Gastrocnemius medialis (tissue), 4 donors: ENCODE results near the gene NKAP. TPM values are rescaled to one million over a fixed set of nuclear protein-coding genes. Genes with fewer than 3 reads are reported as not detected.

Source experiments
- ATAC-seq, 2 donors: fragments of 150-250 bp; one replicate each; pipeline ENCODE4 v1.9.1; 2016
- DNase-seq, 2 donors: peaks; one replicate each; pipeline ENCODE4 v3.0.0-alpha.2; 2019
- H3K27ac ChIP-seq, 4 donors: fragments of 200-600 bp; sonication (generic); 1 replicate in 1 of 4; 2 replicates in 3 of 4; pipeline ENCODE4 v1.5.1; 2016 to 2018; ENCODE audit warnings: mild to moderate bottlenecking in 2 of 4, moderate library complexity in 1 of 4
- H3K27me3 ChIP-seq, 3 donors: fragments of 200-600 bp; sonication (generic) in 2 of 3; 1 replicate in 1 of 3; 2 replicates in 2 of 3; pipeline versions ENCODE4 v1.5.1 to v1.6.0; 2016 to 2019; ENCODE audit warnings: mild to moderate bottlenecking in 1 of 3, moderate library complexity in 1 of 3
- H3K36me3 ChIP-seq, 2 donors: fragments of 200-600 bp; sonication (generic) in 1 of 2; one replicate each; pipeline ENCODE4 v1.5.1; 2017 to 2018
- H3K4me1 ChIP-seq, 2 donors: fragments of 200-600 bp; sonication (generic) in 1 of 2; one replicate each; pipeline ENCODE4 v1.5.1; 2016 to 2017; ENCODE audit warnings: mild to moderate bottlenecking in 2 of 2
- H3K4me3 ChIP-seq, 4 donors: fragments of 200-600 bp; sonication (generic) in 3 of 4; 1 replicate in 1 of 4; 2 replicates in 3 of 4; pipeline ENCODE4 v1.5.1; 2016 to 2019; ENCODE audit warnings: mild to moderate bottlenecking in 2 of 4
- H3K9me3 ChIP-seq, 3 donors: fragments of 200-600 bp; sonication (generic) in 2 of 3; 1 replicate in 1 of 3; 2 replicates in 2 of 3; pipeline ENCODE4 v1.5.1; 2016 to 2019
- CTCF ChIP-seq, 5 experiments: fragments of 450-650 bp in 3 of 5; fragments of 200-600 bp in 2 of 5; sonication (generic) in 2 of 5; IDR thresholded peaks in 4 of 5; conservative IDR thresholded peaks in 1 of 5; 1 replicate in 4 of 5; 2 replicates in 1 of 5; pipeline ENCODE4 v1.5.1; 2016 to 2019; ENCODE audit warnings: antibody characterized with exemption in 5 of 5, mild to moderate bottlenecking in 3 of 5, moderate library complexity in 3 of 5
- POLR2A ChIP-seq, 2 donors: fragments of 450-650 bp; IDR thresholded peaks; one replicate each; pipeline ENCODE4 v1.6.1; 2017; ENCODE audit warnings: antibody characterized with exemption in 2 of 2, mild to moderate bottlenecking in 2 of 2, moderate library complexity in 2 of 2
- in situ Hi-C, 4 donors: fragments of 200-750 bp; cut with MboI; loops; one replicate each; pipeline versions ENCODE4 v1.15.0 to v1.8.0; 2017; ENCODE audit warnings: low sequenced_read_pairs in 4 of 4
- intact Hi-C: fragments of 100-400 bp; cut with DNase I; formaldehyde crosslinking; loops from one replicate; pipeline ENCODE4 v1.15.1; 2023; ENCODE audit warnings: low total_unique reads
- total RNA-seq, 4 donors: library from RNA; depleted of rRNA; stranded (reverse); fragments of >200 nt; gene quantifications; one replicate each; pipeline versions ENCODE4 v1.1.0 to v1.2.3, GENCODE V29; 2016

NKAP gene
- total RNA-seq, 4 donors from 2014 or later: 3.4 to 5.1 (median 4.3) TPM

DNA sequence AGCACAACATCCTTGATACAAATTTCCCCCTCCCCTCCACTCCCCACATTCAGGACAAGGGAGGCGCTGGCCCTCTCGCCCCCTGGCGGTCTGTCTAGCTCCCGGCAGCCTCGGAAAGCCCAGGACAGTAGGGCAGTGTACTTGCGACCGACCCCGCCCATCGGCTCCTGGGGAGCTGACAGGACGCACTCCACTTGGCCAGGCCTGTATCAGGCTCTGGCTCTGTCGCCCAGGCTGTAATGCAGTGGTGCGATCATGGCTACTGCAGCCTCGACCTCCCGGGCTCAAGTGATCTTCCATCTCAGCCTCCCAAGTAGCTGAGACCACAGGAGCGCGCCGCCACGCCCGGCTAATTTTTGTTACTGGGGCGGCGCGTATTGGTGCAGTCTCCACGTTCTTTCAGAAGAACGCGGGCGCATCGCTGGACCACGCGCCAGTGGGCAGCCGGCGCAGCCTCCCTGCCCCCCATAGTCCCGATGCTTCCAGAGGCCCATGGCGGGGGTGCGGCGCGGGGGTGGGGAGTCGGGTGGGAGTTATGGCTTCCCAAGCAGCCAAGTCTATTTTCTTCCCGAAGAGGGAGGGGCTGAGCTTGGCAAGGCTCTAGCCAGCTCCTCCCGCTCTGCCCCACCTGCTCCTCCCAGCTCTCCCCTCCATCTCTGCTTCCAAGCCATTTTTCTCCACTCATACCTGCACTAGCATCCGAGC, 55.7 kb downstream of the NKAP start:
- no peak for ATAC-seq
- intact Hi-C loops: no loop called here
- Histone ChIP-seq H3K4me3 (peak overlapping the region in 2 of 4 donors; percentile 14 to 22), H3K36me3 (no peaks in the 10 kb centered on the region), H3K4me1 (peaks cover 0 to 2% of the 10 kb centered on the region in 2 donors), H3K9me3 (no peaks in the 10 kb centered on the region), H3K27ac (no peak overlapping the region), H3K27me3 (peaks cover 0 to 11% (median 4%) of the 10 kb centered on the region in 3 donors)
- DNase-seq: peak; percentile 8 to 20
- peak in 3 of 5 experiments; percentile 27 to 43 (median 37) for TF ChIP-seq CTCF (IDR thresholded peaks at IDR 0.05 in 4 of 5, conservative IDR thresholded peaks at IDR 0.05 in 1 of 5)
- TF ChIP-seq POLR2A (IDR thresholded peaks at IDR 0.05): no peak
- in situ Hi-C loops: no loop called here

- Histone ChIP-seq H3K4me1 (peaks cover 0 to 2% of the 10 kb centered on the region in 2 donors), H3K4me3 (no peak overlapping the region), H3K36me3 (no peaks in the 10 kb centered on the region), H3K27me3 (peaks cover 0 to 11% (median 4%) of the 10 kb centered on the region in 3 donors), H3K27ac (no peak overlapping the region), H3K9me3 (no peaks in the 10 kb centered on the region)
- in situ Hi-C loops (no loop called here), intact Hi-C loops (no loop called here)
- ATAC-seq: no peak
- DNase-seq: no peak
- TF ChIP-seq POLR2A (IDR thresholded peaks at IDR 0.05): no peak
- no peak for TF ChIP-seq CTCF (IDR thresholded peaks at IDR 0.05 in 4 of 5, conservative IDR thresholded peaks at IDR 0.05 in 1 of 5)
Measured at GRCh38 chrX:119885554-119886428, 57.8 kb downstream of the NKAP start.

GRCh38 chrX:119880552-119881437, 62.8 kb downstream of the NKAP start:
- TF ChIP-seq CTCF (IDR thresholded peaks at IDR 0.05 in 4 of 5, conservative IDR thresholded peaks at IDR 0.05 in 1 of 5): peak in 3 of 5 experiments; percentile 41 to 54 (median 41)
- TF ChIP-seq POLR2A (IDR thresholded peaks at IDR 0.05): no peak
- in situ Hi-C loops: no loop called here
- no peak for DNase-seq
- no peak overlapping the region for H3K4me3 ChIP-seq
- ATAC-seq: peak; percentile 54 to 79
- no peaks in the 10 kb centered on the region for H3K4me1 ChIP-seq
- H3K36me3 ChIP-seq: peaks cover 0 to 10% of the 10 kb centered on the region in 2 donors
- no peaks in the 10 kb centered on the region for H3K9me3 ChIP-seq
- H3K27ac ChIP-seq: no peak overlapping the region
- no peaks in the 10 kb centered on the region for H3K27me3 ChIP-seq
- intact Hi-C loops: no loop called here

DNA sequence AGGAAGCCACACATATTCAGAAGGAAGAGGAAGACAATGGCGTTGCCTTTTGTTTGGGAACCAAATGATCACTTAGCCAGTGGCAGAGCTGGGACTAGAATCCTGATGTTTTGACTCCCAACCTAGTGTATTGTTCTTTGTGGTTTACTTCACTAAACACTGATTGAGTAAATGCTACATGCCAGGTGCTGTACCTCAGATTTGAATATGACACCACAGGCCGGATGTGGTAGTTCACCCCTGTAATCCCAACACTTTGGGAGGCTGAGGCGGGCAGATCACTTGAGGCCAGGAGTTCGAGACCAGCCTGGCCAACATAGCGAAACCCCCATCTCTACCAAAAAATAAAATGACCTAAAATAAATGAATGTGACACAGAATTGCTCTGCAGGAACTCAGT, 63.5 kb downstream of the NKAP start:
- TF ChIP-seq POLR2A (IDR thresholded peaks at IDR 0.05): no peak
- TF ChIP-seq CTCF (IDR thresholded peaks at IDR 0.05 in 4 of 5, conservative IDR thresholded peaks at IDR 0.05 in 1 of 5): no peak
- no peak overlapping the region for H3K4me3 ChIP-seq
- H3K9me3 ChIP-seq: no peaks in the 10 kb centered on the region
- H3K27me3 ChIP-seq: no peaks in the 10 kb centered on the region
- peaks cover 0 to 12% of the 10 kb centered on the region in 2 donors for H3K36me3 ChIP-seq
- ATAC-seq (no peak), DNase-seq (no peak)
- intact Hi-C loops: no loop called here
- in situ Hi-C loops: no loop called here
- no peak overlapping the region for H3K27ac ChIP-seq
- no peaks in the 10 kb centered on the region for H3K4me1 ChIP-seq
